Measurements from ENCODE around the gene COQ5. TPM values are rescaled to one million over a fixed set of nuclear protein-coding genes. Genes with fewer than 3 reads are reported as not detected.

The COQ5 gene
- total RNA-seq, 1 donor from 2014 or later = 26.3 TPM

DNA sequence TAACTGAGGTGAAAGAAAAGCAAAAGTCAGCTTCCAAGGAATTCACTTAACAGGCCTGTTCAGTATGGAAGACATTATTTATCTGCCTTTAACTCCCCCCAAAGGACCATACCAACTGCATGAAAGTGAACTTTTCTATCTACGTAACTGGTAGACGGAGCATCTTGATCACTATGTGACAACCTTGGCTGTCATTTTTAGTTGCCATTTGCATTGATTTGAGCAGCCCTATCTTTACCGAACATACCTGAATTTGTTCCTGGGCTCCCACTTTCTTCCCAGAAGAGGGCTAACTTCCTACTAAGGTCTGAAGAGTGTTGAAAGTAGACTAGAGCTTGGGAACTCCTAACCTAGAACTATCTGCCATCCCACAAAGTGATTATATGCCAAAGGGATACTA is 68.8 kb downstream of the COQ5 start:
- intact Hi-C loops (cut with micrococcal nuclease) = no loop called here

DNA sequence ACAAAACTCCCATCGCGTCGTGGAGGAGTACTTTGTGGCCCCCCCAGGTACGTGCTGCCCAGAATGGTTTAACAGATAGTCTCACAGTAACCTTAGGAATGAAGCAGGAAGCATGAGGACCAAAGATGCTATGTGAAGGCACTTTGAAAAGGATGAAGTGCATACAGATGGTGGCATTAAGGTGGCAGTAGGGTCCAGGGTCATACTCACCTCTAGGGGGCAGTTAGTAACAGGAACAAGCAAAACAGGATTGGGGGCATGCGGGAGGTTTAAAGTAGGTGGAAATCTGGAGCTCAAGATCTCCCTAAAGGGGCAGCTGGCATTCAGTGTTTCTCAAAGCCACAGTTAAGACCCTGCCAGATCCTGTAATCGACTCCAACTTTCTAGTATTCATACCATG is 71.8 kb downstream of the COQ5 start:
- intact Hi-C loops (cut with micrococcal nuclease) = no loop called here

DNA sequence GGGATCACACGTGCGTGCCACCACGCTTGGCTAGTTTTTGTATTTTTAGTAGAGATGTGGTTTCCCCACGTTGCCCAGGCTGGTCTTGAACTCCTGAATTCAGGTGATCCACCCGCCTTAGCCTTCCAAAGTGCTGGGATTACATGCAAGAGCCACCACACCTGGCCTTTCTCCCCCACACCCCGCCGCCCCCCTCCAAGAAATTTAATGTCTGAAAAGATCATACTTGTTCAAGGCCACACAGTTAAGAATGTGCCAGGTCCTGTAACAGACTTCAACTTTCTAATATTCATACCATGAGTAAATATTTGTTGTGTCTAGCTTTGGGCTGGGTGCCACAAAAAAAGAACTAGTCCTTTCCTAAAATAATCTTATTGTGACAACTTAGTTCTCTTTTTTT is 73.7 kb downstream of the COQ5 start:
- intact Hi-C loops (cut with micrococcal nuclease) = loop anchor here (2.0 kb wide), 1 partner anchor 17 kb away; the partner anchor contains the start of gene COX6A1

DNA sequence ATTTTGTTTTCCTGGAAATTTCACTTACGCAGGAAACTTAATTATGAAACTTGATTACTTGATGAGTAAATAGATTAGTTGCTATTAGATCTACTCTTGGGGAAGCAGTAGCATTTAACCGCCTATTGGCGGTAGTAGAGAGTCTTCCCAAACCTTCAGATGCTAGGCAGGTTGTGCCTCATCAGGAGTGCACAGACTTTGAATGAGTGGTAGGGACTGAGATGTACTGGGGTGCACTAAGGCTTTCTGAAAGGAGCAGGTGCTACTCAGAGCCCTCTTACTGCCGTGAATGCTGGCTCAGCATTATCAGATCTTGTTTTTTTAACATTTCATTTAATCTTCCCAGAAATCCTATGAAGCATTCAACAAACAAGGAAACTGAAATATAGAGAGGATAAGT is 75.0 kb downstream of the COQ5 start:
- intact Hi-C loops (cut with micrococcal nuclease) = loop anchor here (1.0 to 2.0 kb wide), 2 partner anchors 12 to 15 kb away; partner anchors contain the start of gene COX6A1

Other genes starting within 250 kb of the COQ5 start
- gene RNU4-2, start 237.3 kb downstream of the COQ5 start, total RNA-seq = 6,804 and 7,048 TPM in 2 replicates
- 2,820 and 2,977 TPM in 2 replicates for gene RNU4-1, start 235.9 kb downstream of the COQ5 start, total RNA-seq
- 1.6 and 3.0 TPM in 2 replicates for gene SIRT4, start 226.8 kb downstream of the COQ5 start, total RNA-seq
- not detected in 2 replicates for gene PLA2G1B, start 201.4 kb downstream of the COQ5 start, total RNA-seq
- not detected in 2 replicates for gene MSI1, start 160.0 kb downstream of the COQ5 start, total RNA-seq
- gene COX6A1, start 91.0 kb downstream of the COQ5 start, total RNA-seq = 266 and 280 TPM in 2 replicates
- 41.4 and 41.5 TPM in 2 replicates for gene TRIAP1, start 82.8 kb downstream of the COQ5 start, total RNA-seq
- 31.3 and 37.3 TPM in 2 replicates for gene GATC, start 82.7 kb downstream of the COQ5 start, total RNA-seq
- gene SRSF9, start 59.4 kb downstream of the COQ5 start, total RNA-seq = 182 and 184 TPM in 2 replicates
- gene DYNLL1, start 33.0 kb downstream of the COQ5 start, total RNA-seq = 331 and 341 TPM in 2 replicates
- gene RNF10, start 5.2 kb upstream of the COQ5 start, total RNA-seq = 172 and 187 TPM in 2 replicates
- gene POP5, start 52.2 kb upstream of the COQ5 start, total RNA-seq = 65.7 and 67.6 TPM in 2 replicates
- gene CABP1, start 111.5 kb upstream of the COQ5 start, total RNA-seq = 0.29 and 0.32 TPM in 2 replicates
- 129 TPM in 2 replicates for gene MLEC, start 158.0 kb upstream of the COQ5 start, total RNA-seq
- gene UNC119B, start 181.3 kb upstream of the COQ5 start, total RNA-seq = 20.3 and 20.6 TPM in 2 replicates
- 12.6 and 13.7 TPM in 2 replicates for gene ACADS, start 196.7 kb upstream of the COQ5 start, total RNA-seq

Data from T-helper 1 cell treated with Interleukin-12 subunit alpha and Interleukin-12 subunit beta and Interleukin-4 antibody, amounts not matched to agents 30 ng/mL and 1 ng/mL, for 36 hours (primary cell).